NB4 (cell line): ENCODE results near the gene CAND2.

Experiments
- CTCF ChIP-seq: IDR thresholded peaks from one replicate; pipeline ENCODE4 v1.5.1; 2012; ENCODE audit warnings: low read depth, low read length
- POLR2A ChIP-seq: IDR thresholded peaks from 2 replicates; pipeline ENCODE4 v1.6.1; 2011; ENCODE audit warnings: mild to moderate bottlenecking; ENCODE audit not compliant: insufficient read length; ENCODE audit errors: extremely low read depth

GRCh38 chr3:12807601-12808359 lies 11.3 kb downstream of the CAND2 start:
- TF ChIP-seq CTCF (no peak), POLR2A (no peak)
